Body of pancreas (tissue), 4 donors: ENCODE results near the gene PCDHB1.
"Not testable (repeated sequence)": the region's sequence is repeated elsewhere in the genome, so short reads cannot be mapped to it uniquely, and the experiment has no call there.

Source experiments
- CTCF ChIP-seq, 7 experiments: fragments of 450-650 bp in 4 of 7; fragments of 200-600 bp in 3 of 7; sonication (generic) in 3 of 7; IDR thresholded peaks; one replicate each; pipeline ENCODE4 v1.5.1; 2016 to 2019; ENCODE audit warnings: antibody characterized with exemption in 7 of 7
- POLR2A ChIP-seq, 3 donors: fragments of 450-650 bp; IDR thresholded peaks; one replicate each; pipeline ENCODE4 v1.6.1; 2016; ENCODE audit warnings: antibody characterized with exemption in 3 of 3, mild to moderate bottlenecking in 2 of 3

DNA sequence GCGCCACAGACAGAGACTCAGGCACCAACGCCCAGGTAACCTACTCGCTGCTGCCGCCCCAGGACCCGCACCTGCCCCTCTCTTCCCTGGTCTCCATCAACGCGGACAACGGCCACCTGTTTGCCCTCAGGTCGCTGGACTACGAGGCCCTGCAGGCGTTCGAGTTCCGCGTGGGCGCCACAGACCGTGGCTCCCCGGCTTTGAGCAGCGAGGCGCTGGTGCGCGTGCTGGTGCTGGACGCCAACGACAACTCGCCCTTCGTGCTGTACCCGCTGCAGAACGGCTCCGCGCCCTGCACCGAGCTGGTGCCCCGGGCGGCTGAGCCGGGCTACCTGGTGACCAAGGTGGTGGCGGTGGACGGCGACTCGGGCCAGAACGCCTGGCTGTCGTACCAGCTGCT, 50.9 kb downstream of the PCDHB1 start:
- not testable (repeated sequence) for TF ChIP-seq CTCF, POLR2A (IDR thresholded peaks at IDR 0.05)
